GM10248 (cell line): ENCODE measurements around the gene SESN1.
A peak's percentile ranks its signal among the peaks of the same experiment; 100 is the strongest.

Experiments used
- CTCF ChIA-PET: fragments of 300-600 bp; sonication (Branson Sonifier 250); formaldehyde crosslinking; extraction: SDS; loops from one replicate; lab custom pipeline; 2021; ENCODE audit warnings: antibody characterized with exemption; lab: Yijun Ruan, JAX
- POLR2A ChIA-PET: fragments of 350-650 bp; sonication (Branson Sonifier 250); formaldehyde crosslinking; extraction: SDS; loops from one replicate; lab custom pipeline; 2020; ENCODE audit warnings: antibody characterized with exemption; lab: Yijun Ruan, JAX
- DNase-seq: peaks from one replicate; pipeline ENCODE4 v3.0.0; 2012; ENCODE audit errors: extremely low spot score
- CTCF ChIP-seq: IDR thresholded peaks from 2 replicates; pipeline ENCODE4 v1.5.1; 2012; ENCODE audit warnings: mild to moderate bottlenecking, low read depth; ENCODE audit errors: extremely low read depth, missing control alignments, control extremely low read depth

SESN1 gene

DNA sequence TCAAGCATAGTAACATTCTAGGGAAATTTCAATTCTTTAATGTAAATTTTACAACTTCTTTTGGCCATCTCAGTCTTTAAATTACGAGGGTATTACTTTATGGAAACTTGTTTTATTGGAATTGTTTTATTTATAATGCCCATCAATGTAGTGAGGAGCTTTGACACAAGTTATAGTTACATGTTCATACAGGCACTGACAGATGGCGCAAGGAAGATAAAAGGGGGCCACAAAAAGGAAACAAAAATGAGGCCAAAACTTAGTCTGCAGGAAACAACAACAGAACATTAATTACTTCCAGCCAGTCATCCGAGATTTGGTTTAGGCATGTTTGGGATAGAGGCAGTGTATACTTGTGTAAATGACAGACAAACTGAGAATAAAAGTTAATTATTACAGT, 18.3 kb downstream of the SESN1 start:
- no peak for TF ChIP-seq CTCF
- DNase-seq: no peak
- POLR2A ChIA-PET: interaction anchor here (0.8 kb wide), 1 partner anchor 1553 kb away, joined by 3 read pairs; no protein-coding TSS in a partner anchor
- CTCF ChIA-PET: interaction anchor here (4.4 kb wide), 1 partner anchor 9 kb away, joined by 27 read pairs; no protein-coding TSS in a partner anchor

DNA sequence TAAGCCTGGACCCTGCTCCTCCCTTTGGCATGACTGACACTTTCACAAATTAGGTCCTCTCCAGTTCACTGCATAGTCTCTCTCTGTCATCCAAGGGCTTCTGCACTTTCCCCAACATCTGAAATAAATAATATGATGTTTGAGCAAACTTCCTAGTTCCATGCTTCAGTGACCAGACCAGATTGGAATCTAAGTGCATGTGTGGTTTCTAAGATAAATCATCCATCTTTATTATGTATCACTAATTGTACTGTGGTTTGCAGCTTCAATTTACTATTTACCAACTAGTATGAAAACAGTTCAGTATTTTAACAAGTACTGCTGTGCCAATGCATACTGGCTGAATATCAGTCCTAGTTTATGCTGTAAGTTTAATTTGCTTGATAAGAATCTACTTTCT, 18.7 kb downstream of the SESN1 start:
- DNase-seq: no peak
- POLR2A ChIA-PET: interaction anchor here (0.8 kb wide), 1 partner anchor 1552 kb away, joined by 3 read pairs; no protein-coding TSS in a partner anchor
- no peak for TF ChIP-seq CTCF
- CTCF ChIA-PET: interaction anchor here (0.9 to 6.4 kb wide), 4 partner anchors 9 to 535 kb away, joined by 3 to 53 read pairs (median 15); no protein-coding TSS in a partner anchor

DNA sequence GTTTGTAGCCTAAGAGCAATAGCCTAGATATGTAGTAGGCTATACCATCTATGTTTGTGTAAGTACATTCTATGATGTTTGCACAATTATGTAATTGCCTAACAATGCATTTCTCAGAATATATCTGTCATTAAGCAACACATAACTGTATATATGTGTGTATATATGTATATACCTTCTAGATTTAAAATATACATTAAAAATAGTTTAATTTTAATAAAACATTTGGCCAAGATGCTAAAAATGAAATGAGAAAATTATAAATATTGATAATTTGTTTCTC, 20.6 kb downstream of the SESN1 start:
- POLR2A ChIA-PET: no interaction called here
- no peak for TF ChIP-seq CTCF
- no peak for DNase-seq
- CTCF ChIA-PET: interaction anchor here (0.9 to 6.4 kb wide), 18 partner anchors 10 to 545 kb away, joined by 3 to 53 read pairs (median 4); partner anchors contain the start of genes FOXO3 and SESN1

GRCh38 chr6:109073344-109074132, 21.1 kb downstream of the SESN1 start:
- DNase-seq: peak; percentile 39
- ChIA-PET CTCF (interaction anchor here (0.7 to 6.4 kb wide), 39 partner anchors 8 to 549 kb away, joined by 3 to 53 read pairs (median 4); partner anchors contain the start of genes FOXO3 and SESN1), POLR2A (no interaction called here)
- TF ChIP-seq CTCF: peak; percentile 61

GRCh38 chr6:109071125-109071917, 23.3 kb downstream of the SESN1 start:
- POLR2A ChIA-PET: no interaction called here

More at GRCh38 chr6:109071125-109071917, 23.3 kb downstream of the SESN1 start:
- CTCF ChIA-PET: interaction anchor here (0.7 to 6.4 kb wide), 9 partner anchors 13 to 530 kb away, joined by 3 to 53 read pairs (median 4); no protein-coding TSS in a partner anchor
- no peak for DNase-seq
- no peak for TF ChIP-seq CTCF
